Lower lobe of right lung (tissue), 2 donors: ENCODE results near the gene CNDP1. TPM values are rescaled to one million over a fixed set of nuclear protein-coding genes. Genes with fewer than 3 reads are reported as not detected.

ENCODE experiments used
- ATAC-seq, 2 donors: fragments of 200-7000 bp; cut with Tn5 transposase; one replicate each; pipeline ENCODE4 v1.9.1; 2020 to 2022; ENCODE audit warnings: mild to moderate bottlenecking in 2 of 2, moderate library complexity in 2 of 2
- DNase-seq: peaks from one replicate; pipeline ENCODE4 v3.0.0-alpha.2; 2020
- H3K27ac ChIP-seq: fragments of 200-600 bp; one replicate; pipeline ENCODE4 v1.8.0; 2022
- H3K27me3 ChIP-seq: fragments of 200-600 bp; one replicate; pipeline ENCODE4 v1.8.0; 2022; ENCODE audit warnings: low read depth
- H3K36me3 ChIP-seq: fragments of 200-600 bp; one replicate; pipeline ENCODE4 v1.8.0; 2022; ENCODE audit warnings: mild to moderate bottlenecking
- H3K4me1 ChIP-seq: fragments of 200-600 bp; one replicate; pipeline ENCODE4 v1.8.0; 2022
- H3K4me3 ChIP-seq: fragments of 200-600 bp; one replicate; pipeline ENCODE4 v1.8.0; 2022; ENCODE audit warnings: mild to moderate bottlenecking
- H3K9me3 ChIP-seq: fragments of 200-600 bp; one replicate; pipeline ENCODE4 v1.8.0; 2022
- intact Hi-C: fragments of 100-400 bp; cut with DNase I; formaldehyde crosslinking; loops from one replicate; pipeline ENCODE4 v1.11.0; 2022
- total RNA-seq: library from RNA; stranded (reverse); fragmentation: NEBNext Ultra II Directional; extraction: Animal tissue kit (Norgen Biotek cat#: 25700); gene quantifications from one replicate; pipeline ENCODE4 v1.2.1, GENCODE V29; 2021
- TF ChIP-seq, protein P1 (sequence below): fragments of 200-600 bp; IDR thresholded peaks from one replicate; pipeline ENCODE4 v1.8.0; 2022; ENCODE audit warnings: antibody characterized with exemption, mild to moderate bottlenecking
- donor health status: DM: no; HTN: yes; CAD: no; lungs with severe emphysema.

CNDP1 gene
- total RNA-seq, 1 donor from 2014 or later = not detected

DNA sequence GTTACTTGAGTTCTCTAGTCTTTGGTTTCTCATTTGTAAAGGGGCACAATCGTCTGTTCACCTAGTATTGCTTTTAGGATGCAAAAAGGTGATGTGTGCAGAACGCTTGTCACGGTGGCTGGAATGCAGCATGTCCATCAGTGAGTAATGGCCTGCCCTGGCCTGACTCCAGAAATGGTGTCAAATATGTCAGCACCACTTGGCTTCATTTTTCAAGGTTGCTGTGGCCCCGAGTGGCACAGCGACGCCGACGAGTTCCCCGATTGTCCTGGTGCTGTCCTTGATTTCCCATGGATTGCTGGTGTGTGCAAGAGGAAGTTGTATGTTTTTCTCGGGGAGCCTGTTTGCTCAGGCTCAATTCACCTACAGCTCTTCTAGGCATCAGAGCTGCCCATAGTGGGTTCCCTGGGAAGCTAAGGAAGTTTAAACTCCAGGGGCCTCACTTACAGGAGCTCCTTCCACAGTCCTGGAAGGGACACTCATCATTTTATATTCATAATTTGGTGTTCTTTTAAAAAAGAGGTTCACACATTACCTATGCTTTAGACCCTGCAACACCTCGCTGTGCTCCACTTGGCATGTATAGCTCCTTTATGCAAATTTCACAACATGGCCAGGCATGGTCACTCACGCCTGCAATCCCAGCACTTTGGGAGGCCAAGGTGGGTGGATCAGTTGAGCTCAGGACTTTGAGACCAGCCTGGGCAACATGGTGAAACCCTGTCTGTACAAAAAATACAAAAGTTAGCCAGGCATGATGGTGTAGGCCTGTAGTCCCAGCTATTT lies 37.8 kb downstream of the CNDP1 start:
- DNase-seq (no peak), ATAC-seq (no peak)
- Histone ChIP-seq H3K4me3 (no peak overlapping the region), H3K27me3 (no peaks in the 10 kb centered on the region), H3K27ac (no peak overlapping the region), H3K9me3 (no peaks in the 10 kb centered on the region), H3K36me3 (no peaks in the 10 kb centered on the region), H3K4me1 (no peaks in the 10 kb centered on the region)
- intact Hi-C loops = no loop called here
- TF ChIP-seq, protein P1, sequence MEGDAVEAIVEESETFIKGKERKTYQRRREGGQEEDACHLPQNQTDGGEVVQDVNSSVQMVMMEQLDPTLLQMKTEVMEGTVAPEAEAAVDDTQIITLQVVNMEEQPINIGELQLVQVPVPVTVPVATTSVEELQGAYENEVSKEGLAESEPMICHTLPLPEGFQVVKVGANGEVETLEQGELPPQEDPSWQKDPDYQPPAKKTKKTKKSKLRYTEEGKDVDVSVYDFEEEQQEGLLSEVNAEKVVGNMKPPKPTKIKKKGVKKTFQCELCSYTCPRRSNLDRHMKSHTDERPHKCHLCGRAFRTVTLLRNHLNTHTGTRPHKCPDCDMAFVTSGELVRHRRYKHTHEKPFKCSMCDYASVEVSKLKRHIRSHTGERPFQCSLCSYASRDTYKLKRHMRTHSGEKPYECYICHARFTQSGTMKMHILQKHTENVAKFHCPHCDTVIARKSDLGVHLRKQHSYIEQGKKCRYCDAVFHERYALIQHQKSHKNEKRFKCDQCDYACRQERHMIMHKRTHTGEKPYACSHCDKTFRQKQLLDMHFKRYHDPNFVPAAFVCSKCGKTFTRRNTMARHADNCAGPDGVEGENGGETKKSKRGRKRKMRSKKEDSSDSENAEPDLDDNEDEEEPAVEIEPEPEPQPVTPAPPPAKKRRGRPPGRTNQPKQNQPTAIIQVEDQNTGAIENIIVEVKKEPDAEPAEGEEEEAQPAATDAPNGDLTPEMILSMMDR = no peak

DNA sequence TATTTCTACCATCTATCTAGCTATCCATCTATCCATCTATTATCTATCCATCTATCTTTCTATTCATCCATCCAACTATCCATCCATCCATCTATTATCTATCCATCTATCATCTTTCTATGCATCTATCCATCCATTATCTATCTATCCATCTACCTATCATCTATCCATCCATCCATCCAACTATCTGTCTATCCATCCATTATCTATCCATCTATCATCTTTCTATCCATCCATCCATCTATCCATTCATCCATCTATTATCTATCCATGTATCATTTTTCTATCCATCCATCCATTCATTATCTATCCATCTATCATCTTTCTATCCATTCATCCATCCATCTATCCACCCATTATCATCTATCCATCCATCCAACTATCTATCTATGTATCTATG lies 38.8 kb downstream of the CNDP1 start:
- Histone ChIP-seq H3K9me3 (no peaks in the 10 kb centered on the region), H3K27ac (no peak overlapping the region), H3K36me3 (no peaks in the 10 kb centered on the region), H3K4me1 (no peaks in the 10 kb centered on the region), H3K4me3 (no peak overlapping the region), H3K27me3 (no peaks in the 10 kb centered on the region)
- no peak for ATAC-seq
- TF ChIP-seq, protein P1 = no peak
- intact Hi-C loops = no loop called here
- DNase-seq = no peak

DNA sequence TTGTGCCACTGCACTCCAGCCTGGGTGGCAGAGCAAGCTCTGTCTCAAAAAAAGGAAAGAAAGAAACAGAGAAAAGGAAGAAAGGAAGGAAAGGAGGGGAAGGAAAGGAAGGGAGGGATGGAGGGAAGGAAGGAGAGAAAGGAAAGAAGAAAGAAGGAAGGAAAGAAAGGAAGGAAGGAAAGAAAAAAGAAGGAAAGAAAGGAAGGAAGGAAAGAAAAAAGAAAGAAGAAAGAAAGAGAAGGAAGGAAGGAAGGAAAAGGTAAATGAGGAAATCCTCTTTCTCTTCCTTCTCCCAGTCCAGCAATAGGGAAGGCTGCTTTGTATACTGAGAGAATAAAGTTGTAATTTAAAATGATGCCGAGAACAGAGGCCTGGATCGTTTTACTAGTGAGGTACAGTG lies 40.6 kb downstream of the CNDP1 start:
- intact Hi-C loops = no loop called here
- TF ChIP-seq, protein P1 = no peak
- ATAC-seq (no peak), DNase-seq (no peak)
- Histone ChIP-seq H3K27me3 (no peaks in the 10 kb centered on the region), H3K27ac (no peak overlapping the region), H3K9me3 (no peaks in the 10 kb centered on the region), H3K4me1 (no peaks in the 10 kb centered on the region), H3K36me3 (no peaks in the 10 kb centered on the region), H3K4me3 (no peak overlapping the region)

DNA sequence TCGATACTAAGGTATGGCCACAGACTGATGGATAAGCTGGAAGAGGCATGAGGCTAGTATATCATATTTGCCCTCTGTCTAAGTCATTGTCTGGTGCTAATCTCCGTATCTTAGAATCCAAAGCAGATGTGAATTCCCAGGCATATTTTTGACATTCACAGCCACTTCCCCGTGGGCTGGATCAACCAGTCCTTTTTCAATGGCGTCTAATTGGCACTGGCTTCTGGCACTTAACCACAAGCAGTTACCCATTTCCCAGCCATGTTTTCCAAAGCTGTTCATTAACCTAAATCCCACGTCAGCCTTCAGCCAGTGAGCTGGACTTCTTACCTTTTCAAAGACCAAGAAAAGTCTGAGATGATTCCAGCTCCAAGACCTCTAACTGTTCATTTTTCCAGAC lies 42.7 kb downstream of the CNDP1 start:
- no peaks in the 10 kb centered on the region for H3K36me3 ChIP-seq
- H3K27me3 ChIP-seq = no peaks in the 10 kb centered on the region
- no peaks in the 10 kb centered on the region for H3K4me1 ChIP-seq
- no peak overlapping the region for H3K27ac ChIP-seq
- no peak overlapping the region for H3K4me3 ChIP-seq
- TF ChIP-seq, protein P1 = no peak
- ATAC-seq (no peak), DNase-seq (no peak)
- intact Hi-C loops = no loop called here
- H3K9me3 ChIP-seq = no peaks in the 10 kb centered on the region

DNA sequence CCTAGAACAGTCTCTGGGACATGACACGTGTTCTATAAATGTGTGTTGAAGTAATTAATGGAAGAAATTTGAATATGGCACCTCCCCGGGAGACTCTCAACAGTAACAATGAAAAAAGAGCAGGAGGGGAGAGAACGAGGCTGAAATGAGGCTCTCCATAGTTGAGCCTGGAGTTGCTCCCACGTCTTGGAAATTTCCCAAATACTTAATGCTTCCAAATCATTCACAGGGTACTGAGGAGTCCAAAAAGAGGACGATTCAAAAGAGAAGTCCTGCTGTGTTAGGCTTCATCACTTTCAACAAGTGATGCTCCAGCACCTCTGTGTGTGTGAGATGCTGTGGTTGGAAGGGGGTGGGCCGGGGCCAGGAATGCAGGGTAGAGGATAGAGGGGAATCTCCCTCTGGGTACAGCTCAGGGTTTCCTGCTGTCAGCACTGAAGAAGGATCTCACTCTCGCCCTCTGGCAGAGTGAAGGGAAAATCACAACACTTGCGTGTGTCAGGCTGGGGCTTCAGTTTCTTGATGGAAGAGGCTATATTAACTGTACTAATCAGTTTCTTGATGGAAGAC lies 45.3 kb downstream of the CNDP1 start:
- TF ChIP-seq, protein P1 = no peak

More for the DNA sequence above, 45.3 kb downstream of the CNDP1 start:
- H3K4me3 ChIP-seq = no peak overlapping the region
- H3K27ac ChIP-seq = no peak overlapping the region
- intact Hi-C loops = no loop called here
- H3K27me3 ChIP-seq = no peaks in the 10 kb centered on the region
- no peaks in the 10 kb centered on the region for H3K36me3 ChIP-seq
- no peak for DNase-seq
- no peak for ATAC-seq
- H3K9me3 ChIP-seq = no peaks in the 10 kb centered on the region
- no peaks in the 10 kb centered on the region for H3K4me1 ChIP-seq
